K562 (cell line): ENCODE measurements around the gene HECA.

Experiments
- DLX4 ChIP-seq: fragments of 250-450 bp; sonication (Bioruptor Pico); IDR thresholded peaks from 2 replicates; pipeline ENCODE4 v1.6.1; 2021; ENCODE audit warnings: mild to moderate bottlenecking
- KLF6 ChIP-seq: fragments of 250-450 bp; sonication (Bioruptor Pico); IDR thresholded peaks from 2 replicates; pipeline ENCODE4 v1.4.0; 2020; ENCODE audit warnings: mild to moderate bottlenecking, moderate library complexity, borderline replicate concordance
- POLR2A ChIP-seq: fragments of 450-650 bp; conservative IDR thresholded peaks from 2 replicates; pipeline ENCODE4 v1.6.1; 2016
- THAP7 ChIP-seq: fragments of 250-450 bp; sonication (Bioruptor Pico); IDR thresholded peaks from 2 replicates; pipeline ENCODE4 v1.5.0; 2021
- ZNF561 ChIP-seq: fragments of 450-650 bp; formaldehyde crosslinking; conservative IDR thresholded peaks from 2 replicates; pipeline ENCODE4 v1.4.0; 2020; ENCODE audit warnings: mild to moderate bottlenecking, moderate library complexity

GRCh38 chr6:139114746-139115145 lies 20.1 kb upstream of the HECA start:
- TF ChIP-seq KLF6 (CRISPR knock-in tag): no peak
- no peak for TF ChIP-seq POLR2A
- TF ChIP-seq THAP7 (CRISPR knock-in tag): no peak
- TF ChIP-seq ZNF561 (CRISPR knock-in tag): no peak
- TF ChIP-seq DLX4: no peak
